ENCODE data around the gene SLC6A9. TPM values are rescaled to one million over a fixed set of nuclear protein-coding genes. Genes with fewer than 3 reads are reported as not detected.

SLC6A9 gene
- total RNA-seq, 1 experiment from 2014 or later, result 12.8 TPM

DNA sequence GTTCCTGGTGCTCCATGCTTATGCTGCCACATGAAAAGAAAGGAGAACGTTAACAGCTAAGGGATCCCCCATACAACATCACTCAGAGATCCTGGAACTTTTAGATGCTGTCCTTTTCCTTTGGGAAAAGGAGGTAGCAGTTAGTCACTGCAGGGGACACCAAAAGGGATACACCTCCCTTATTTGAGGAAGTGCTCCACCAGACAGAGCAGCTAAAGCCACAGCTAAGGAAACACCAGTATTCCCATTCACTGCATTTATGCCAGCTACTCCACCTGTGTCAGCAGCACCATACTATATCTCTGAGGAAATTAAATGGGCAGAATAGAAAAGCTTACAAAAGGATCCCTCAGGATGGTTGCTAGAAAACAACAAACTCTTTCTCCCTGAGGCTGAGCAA is 26.0 kb upstream of the SLC6A9 start:
- ATAC-seq, result no peak
- no peak for DNase-seq (ENCODE audit: low read depth, low spot score)
- Histone ChIP-seq H3K27ac (ENCODE audit: low read depth, low read length) (no peak overlapping the region), H3K79me2 (ENCODE audit: insufficient read depth, low read length) (no peaks in the 10 kb centered on the region), H3K4me3 (replicated peaks in 1 of 2; ENCODE audit: low read depth in 1 of 2, low read length in 2 of 2) (no peak overlapping the region), H3K9me2 (ENCODE audit: insufficient read depth) (no peaks in the 10 kb centered on the region), H3K4me1 (ENCODE audit: control insufficient read depth in 1 of 2, insufficient read depth in 2 of 2, low read length in 2 of 2) (peaks cover 0 to 13% of the 10 kb centered on the region in 2 experiments; a peak in 2 of 4 replicates), H3K4me2 (ENCODE audit: low read length) (no peak overlapping the region), H2AFZ (ENCODE audit: low read depth, low read length, poor library complexity, severe bottlenecking) (no peak overlapping the region), H3K36me3 (ENCODE audit: control insufficient read depth in 1 of 2, insufficient read depth in 2 of 2, low read length in 2 of 2) (no peaks in the 10 kb centered on the region), H3K9me3 (ENCODE audit: control insufficient read depth in 1 of 2, insufficient read depth in 1 of 2, low read depth in 1 of 2, low read length in 2 of 2) (no peaks in the 10 kb centered on the region), H4K20me1 (ENCODE audit: insufficient read depth) (no peaks in the 10 kb centered on the region), H3K9ac (ENCODE audit: low read length) (no peak overlapping the region), H3K27me3 (ENCODE audit: insufficient read depth, low read length) (no peaks in the 10 kb centered on the region)
- BruUV-seq (replicated peaks), result no TSS peak
- RAD21 ChIA-PET (ENCODE audit: low non-redundant PET in 1 of 2, low total read pairs in 2 of 2, uncharacterized antibody in 2 of 2, unreplicated experiment in 2 of 2), result no interaction called here
- POLR2A ChIA-PET, result interaction anchor here (0.9 kb wide), 1 partner anchor 15 kb away, joined by 3 read pairs; no protein-coding TSS in a partner anchor
- intact Hi-C loops (cut with micrococcal nuclease), result no loop called here
- TF ChIP-seq RAD21 (IDR thresholded peaks at IDR 0.05; ENCODE audit: low read depth), result no peak
- TF ChIP-seq, protein P1, sequence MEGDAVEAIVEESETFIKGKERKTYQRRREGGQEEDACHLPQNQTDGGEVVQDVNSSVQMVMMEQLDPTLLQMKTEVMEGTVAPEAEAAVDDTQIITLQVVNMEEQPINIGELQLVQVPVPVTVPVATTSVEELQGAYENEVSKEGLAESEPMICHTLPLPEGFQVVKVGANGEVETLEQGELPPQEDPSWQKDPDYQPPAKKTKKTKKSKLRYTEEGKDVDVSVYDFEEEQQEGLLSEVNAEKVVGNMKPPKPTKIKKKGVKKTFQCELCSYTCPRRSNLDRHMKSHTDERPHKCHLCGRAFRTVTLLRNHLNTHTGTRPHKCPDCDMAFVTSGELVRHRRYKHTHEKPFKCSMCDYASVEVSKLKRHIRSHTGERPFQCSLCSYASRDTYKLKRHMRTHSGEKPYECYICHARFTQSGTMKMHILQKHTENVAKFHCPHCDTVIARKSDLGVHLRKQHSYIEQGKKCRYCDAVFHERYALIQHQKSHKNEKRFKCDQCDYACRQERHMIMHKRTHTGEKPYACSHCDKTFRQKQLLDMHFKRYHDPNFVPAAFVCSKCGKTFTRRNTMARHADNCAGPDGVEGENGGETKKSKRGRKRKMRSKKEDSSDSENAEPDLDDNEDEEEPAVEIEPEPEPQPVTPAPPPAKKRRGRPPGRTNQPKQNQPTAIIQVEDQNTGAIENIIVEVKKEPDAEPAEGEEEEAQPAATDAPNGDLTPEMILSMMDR (IDR thresholded peaks at IDR 0.05 in 2 of 3, conservative IDR thresholded peaks at IDR 0.05 in 1 of 3; ENCODE audit: borderline replicate concordance in 1 of 3, insufficient read depth in 1 of 3, low read depth in 2 of 3, low read length in 2 of 3), result no peak
- TF ChIP-seq FOSL1 (IDR thresholded peaks at IDR 0.05; ENCODE audit: low read depth), result no peak
- no peak for TF ChIP-seq ZFX (IDR thresholded peaks at IDR 0.05)
- TF ChIP-seq YY1 (IDR thresholded peaks at IDR 0.05; ENCODE audit: extremely low read depth, insufficient replicate concordance, low read depth, low read length), result no peak
- TF ChIP-seq POLR2A (IDR thresholded peaks at IDR 0.05; ENCODE audit: borderline replicate concordance, extremely low read depth, insufficient read depth, insufficient read length), result no peak
- CTCF ChIA-PET, result interaction anchor here (1.7 kb wide), 1 partner anchor 9 kb away, joined by 6 read pairs; no protein-coding TSS in a partner anchor

DNA sequence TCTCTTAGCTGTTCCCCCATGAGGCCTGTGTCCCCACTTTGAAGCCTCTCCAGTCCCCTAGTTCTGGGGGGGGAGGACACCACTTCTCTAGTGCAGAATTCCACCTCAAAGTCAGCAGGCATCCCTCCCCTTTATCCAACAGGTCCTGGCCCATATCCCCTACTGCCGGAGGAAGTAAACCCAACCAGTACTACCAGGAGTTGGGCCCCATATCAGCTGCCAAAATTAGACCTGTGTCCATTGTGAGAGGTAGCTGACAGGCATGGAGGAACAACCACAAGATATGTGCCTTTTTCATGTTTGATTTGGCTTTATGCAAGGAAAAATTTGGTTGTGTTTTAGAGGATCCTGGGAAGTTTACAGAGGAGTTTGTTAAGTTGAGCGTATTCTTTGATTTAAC is 22.1 kb upstream of the SLC6A9 start:
- intact Hi-C loops (cut with micrococcal nuclease), result no loop called here
- CTCF ChIA-PET, result no interaction called here
- TF ChIP-seq, protein P2, sequence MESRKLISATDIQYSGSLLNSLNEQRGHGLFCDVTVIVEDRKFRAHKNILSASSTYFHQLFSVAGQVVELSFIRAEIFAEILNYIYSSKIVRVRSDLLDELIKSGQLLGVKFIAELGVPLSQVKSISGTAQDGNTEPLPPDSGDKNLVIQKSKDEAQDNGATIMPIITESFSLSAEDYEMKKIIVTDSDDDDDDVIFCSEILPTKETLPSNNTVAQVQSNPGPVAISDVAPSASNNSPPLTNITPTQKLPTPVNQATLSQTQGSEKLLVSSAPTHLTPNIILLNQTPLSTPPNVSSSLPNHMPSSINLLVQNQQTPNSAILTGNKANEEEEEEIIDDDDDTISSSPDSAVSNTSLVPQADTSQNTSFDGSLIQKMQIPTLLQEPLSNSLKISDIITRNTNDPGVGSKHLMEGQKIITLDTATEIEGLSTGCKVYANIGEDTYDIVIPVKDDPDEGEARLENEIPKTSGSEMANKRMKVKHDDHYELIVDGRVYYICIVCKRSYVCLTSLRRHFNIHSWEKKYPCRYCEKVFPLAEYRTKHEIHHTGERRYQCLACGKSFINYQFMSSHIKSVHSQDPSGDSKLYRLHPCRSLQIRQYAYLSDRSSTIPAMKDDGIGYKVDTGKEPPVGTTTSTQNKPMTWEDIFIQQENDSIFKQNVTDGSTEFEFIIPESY (IDR thresholded peaks at IDR 0.05; ENCODE audit: extremely low read depth, insufficient replicate concordance, low read length), result no peak
- TF ChIP-seq SRF (IDR thresholded peaks at IDR 0.05; ENCODE audit: low read depth) (no peak), SP1 (IDR thresholded peaks at IDR 0.05; ENCODE audit: low read depth) (no peak), CBX3 (IDR thresholded peaks at IDR 0.05; ENCODE audit: low read depth) (no peak), EZH2phosphoT487 (IDR thresholded peaks at IDR 0.05; ENCODE audit: borderline replicate concordance) (no peak), TCF7L2 (IDR thresholded peaks at IDR 0.05; ENCODE audit: borderline replicate concordance, extremely low read depth, insufficient read depth, insufficient read length) (no peak), YY1 (IDR thresholded peaks at IDR 0.05; ENCODE audit: extremely low read depth, insufficient replicate concordance, low read depth, low read length) (no peak), EGR1 (IDR thresholded peaks at IDR 0.05; ENCODE audit: low read depth) (no peak), FOSL1 (IDR thresholded peaks at IDR 0.05; ENCODE audit: low read depth) (no peak)
- TF ChIP-seq, protein P3, sequence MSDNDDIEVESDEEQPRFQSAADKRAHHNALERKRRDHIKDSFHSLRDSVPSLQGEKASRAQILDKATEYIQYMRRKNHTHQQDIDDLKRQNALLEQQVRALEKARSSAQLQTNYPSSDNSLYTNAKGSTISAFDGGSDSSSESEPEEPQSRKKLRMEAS (IDR thresholded peaks at IDR 0.05), result no peak
- TF ChIP-seq, protein P4, sequence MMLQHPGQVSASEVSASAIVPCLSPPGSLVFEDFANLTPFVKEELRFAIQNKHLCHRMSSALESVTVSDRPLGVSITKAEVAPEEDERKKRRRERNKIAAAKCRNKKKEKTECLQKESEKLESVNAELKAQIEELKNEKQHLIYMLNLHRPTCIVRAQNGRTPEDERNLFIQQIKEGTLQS (IDR thresholded peaks at IDR 0.05), result no peak

More for the DNA sequence above, 22.1 kb upstream of the SLC6A9 start:
- Histone ChIP-seq H2AFZ (ENCODE audit: low read depth, low read length, poor library complexity, severe bottlenecking) (no peak overlapping the region), H3K27ac (ENCODE audit: low read depth, low read length) (no peak overlapping the region), H3K9me2 (ENCODE audit: insufficient read depth) (no peaks in the 10 kb centered on the region), H3K9ac (ENCODE audit: low read length) (no peak overlapping the region), H3K27me3 (ENCODE audit: insufficient read depth, low read length) (no peaks in the 10 kb centered on the region), H3K4me1 (ENCODE audit: control insufficient read depth in 1 of 2, insufficient read depth in 2 of 2, low read length in 2 of 2) (0 out of 4 replicates have a peak, but pooled peaks cover 0 to under 1% of the 10 kb centered on the region in 2 experiments), H3K9me3 (ENCODE audit: control insufficient read depth in 1 of 2, insufficient read depth in 1 of 2, low read depth in 1 of 2, low read length in 2 of 2) (no peaks in the 10 kb centered on the region), H3K79me2 (ENCODE audit: insufficient read depth, low read length) (no peaks in the 10 kb centered on the region), H4K20me1 (ENCODE audit: insufficient read depth) (no peaks in the 10 kb centered on the region), H3K4me2 (ENCODE audit: low read length) (no peak overlapping the region), H3K36me3 (ENCODE audit: control insufficient read depth in 1 of 2, insufficient read depth in 2 of 2, low read length in 2 of 2) (no peaks in the 10 kb centered on the region), H3K4me3 (replicated peaks in 1 of 2; ENCODE audit: low read depth in 1 of 2, low read length in 2 of 2) (no peak overlapping the region)
- RAD21 ChIA-PET (ENCODE audit: low non-redundant PET in 1 of 2, low total read pairs in 2 of 2, uncharacterized antibody in 2 of 2, unreplicated experiment in 2 of 2), result no interaction called here
- no TSS peak for BruUV-seq (replicated peaks)
- ATAC-seq (no peak), DNase-seq (ENCODE audit: low read depth, low spot score) (no peak)
- POLR2A ChIA-PET, result no interaction called here

Measured in HCT116 (cell line).